Measurements from ENCODE around the gene NMB.
"Not testable (repeated sequence)": the region's sequence is repeated elsewhere in the genome, so short reads cannot be mapped to it uniquely, and the experiment has no call there.

Gene NMB

GRCh38 chr15:84648539-84648938, 9.5 kb downstream of the NMB start:
- DNase-seq (ENCODE audit: low read depth in 1 of 2, low spot score in 1 of 2) = no peak
- in situ Hi-C loops (cut with HindIII; ENCODE audit: low pct_unique_long_range_greater_than_20kb, low sequenced_read_pairs) = no loop called here
- no peak for TF ChIP-seq JUND (IDR thresholded peaks at IDR 0.05; ENCODE audit: low read depth)

- in situ Hi-C loops (cut with HindIII; ENCODE audit: low pct_unique_long_range_greater_than_20kb, low sequenced_read_pairs) = no loop called here
- no peak for TF ChIP-seq JUND (IDR thresholded peaks at IDR 0.05; ENCODE audit: low read depth)
Measured at GRCh38 chr15:84647726-84648125, 10.3 kb downstream of the NMB start.

GRCh38 chr15:84645997-84646396, 12.0 kb downstream of the NMB start:
- in situ Hi-C loops (cut with HindIII; ENCODE audit: low pct_unique_long_range_greater_than_20kb, low sequenced_read_pairs) = no loop called here
- no peak for TF ChIP-seq JUND (IDR thresholded peaks at IDR 0.05; ENCODE audit: low read depth)

More at GRCh38 chr15:84647726-84648125, 10.3 kb downstream of the NMB start:
- no peak for DNase-seq (ENCODE audit: low read depth in 1 of 2, low spot score in 1 of 2)

GRCh38 chr15:84645496-84645895, 12.5 kb downstream of the NMB start:
- no peak for DNase-seq (ENCODE audit: low read depth in 1 of 2, low spot score in 1 of 2)
- no peak for TF ChIP-seq JUND (IDR thresholded peaks at IDR 0.05; ENCODE audit: low read depth)
- in situ Hi-C loops (cut with HindIII; ENCODE audit: low pct_unique_long_range_greater_than_20kb, low sequenced_read_pairs) = no loop called here

More at GRCh38 chr15:84645997-84646396, 12.0 kb downstream of the NMB start:
- DNase-seq (ENCODE audit: low read depth in 1 of 2, low spot score in 1 of 2) = no peak

GRCh38 chr15:84643838-84644237, 14.2 kb downstream of the NMB start:
- in situ Hi-C loops (cut with HindIII; ENCODE audit: low pct_unique_long_range_greater_than_20kb, low sequenced_read_pairs) = no loop called here

GRCh38 chr15:84642640-84643039, 15.4 kb downstream of the NMB start:
- in situ Hi-C loops (cut with HindIII; ENCODE audit: low pct_unique_long_range_greater_than_20kb, low sequenced_read_pairs); DNase-seq (ENCODE audit: low read depth in 1 of 2, low spot score in 1 of 2): not testable (repeated sequence)

More at GRCh38 chr15:84643838-84644237, 14.2 kb downstream of the NMB start:
- TF ChIP-seq JUND (IDR thresholded peaks at IDR 0.05; ENCODE audit: low read depth) = no peak
- no peak for DNase-seq (ENCODE audit: low read depth in 1 of 2, low spot score in 1 of 2)

- DNase-seq (ENCODE audit: low read depth in 1 of 2, low spot score in 1 of 2); in situ Hi-C loops (cut with HindIII; ENCODE audit: low pct_unique_long_range_greater_than_20kb, low sequenced_read_pairs): not testable (repeated sequence)
Measured at GRCh38 chr15:84641871-84642270, 16.1 kb downstream of the NMB start.

GRCh38 chr15:84638103-84638502, 19.9 kb downstream of the NMB start:
- in situ Hi-C loops (cut with HindIII; ENCODE audit: low pct_unique_long_range_greater_than_20kb, low sequenced_read_pairs) = no loop called here
- no peak for TF ChIP-seq JUND (IDR thresholded peaks at IDR 0.05; ENCODE audit: low read depth)
- peak in 1 of 2 experiments; percentile 61 for DNase-seq (ENCODE audit: low read depth in 1 of 2, low spot score in 1 of 2)

GRCh38 chr15:84634228-84634837, 23.7 kb downstream of the NMB start:
- in situ Hi-C loops (cut with HindIII; ENCODE audit: low pct_unique_long_range_greater_than_20kb, low sequenced_read_pairs) = no loop called here
- TF ChIP-seq JUND (IDR thresholded peaks at IDR 0.05; ENCODE audit: low read depth) = no peak
- DNase-seq (ENCODE audit: low read depth in 1 of 2, low spot score in 1 of 2) = no peak

GRCh38 chr15:84633311-84634227, 24.4 kb downstream of the NMB start:
- no peak for TF ChIP-seq JUND (IDR thresholded peaks at IDR 0.05; ENCODE audit: low read depth)
- in situ Hi-C loops (cut with HindIII; ENCODE audit: low pct_unique_long_range_greater_than_20kb, low sequenced_read_pairs) = no loop called here
- peak; percentile 38 to 80 for DNase-seq (ENCODE audit: low read depth in 1 of 2, low spot score in 1 of 2)

- TF ChIP-seq JUND (IDR thresholded peaks at IDR 0.05; ENCODE audit: low read depth) = no peak
- in situ Hi-C loops (cut with HindIII; ENCODE audit: low pct_unique_long_range_greater_than_20kb, low sequenced_read_pairs) = no loop called here
- no peak for DNase-seq (ENCODE audit: low read depth in 1 of 2, low spot score in 1 of 2)
Measured at GRCh38 chr15:84631706-84632272, 26.2 kb downstream of the NMB start.

GRCh38 chr15:84629033-84629432, 29.0 kb downstream of the NMB start:
- DNase-seq (ENCODE audit: low read depth in 1 of 2, low spot score in 1 of 2) = no peak
- in situ Hi-C loops (cut with HindIII; ENCODE audit: low pct_unique_long_range_greater_than_20kb, low sequenced_read_pairs) = no loop called here
- no peak for TF ChIP-seq JUND (IDR thresholded peaks at IDR 0.05; ENCODE audit: low read depth)

GRCh38 chr15:84625123-84625522, 32.9 kb downstream of the NMB start:
- DNase-seq (ENCODE audit: low read depth in 1 of 2, low spot score in 1 of 2) = no peak
- no peak for TF ChIP-seq JUND (IDR thresholded peaks at IDR 0.05; ENCODE audit: low read depth)
- in situ Hi-C loops (cut with HindIII; ENCODE audit: low pct_unique_long_range_greater_than_20kb, low sequenced_read_pairs) = no loop called here

Data from T47D (cell line).